Measurements from ENCODE around the gene PRTN3.
A peak's percentile ranks its signal among the peaks of the same experiment; 100 is the strongest.

The PRTN3 gene

GRCh38 chr19:883661-884211 is 42.9 kb downstream of the PRTN3 start:
- TF ChIP-seq, protein P1, sequence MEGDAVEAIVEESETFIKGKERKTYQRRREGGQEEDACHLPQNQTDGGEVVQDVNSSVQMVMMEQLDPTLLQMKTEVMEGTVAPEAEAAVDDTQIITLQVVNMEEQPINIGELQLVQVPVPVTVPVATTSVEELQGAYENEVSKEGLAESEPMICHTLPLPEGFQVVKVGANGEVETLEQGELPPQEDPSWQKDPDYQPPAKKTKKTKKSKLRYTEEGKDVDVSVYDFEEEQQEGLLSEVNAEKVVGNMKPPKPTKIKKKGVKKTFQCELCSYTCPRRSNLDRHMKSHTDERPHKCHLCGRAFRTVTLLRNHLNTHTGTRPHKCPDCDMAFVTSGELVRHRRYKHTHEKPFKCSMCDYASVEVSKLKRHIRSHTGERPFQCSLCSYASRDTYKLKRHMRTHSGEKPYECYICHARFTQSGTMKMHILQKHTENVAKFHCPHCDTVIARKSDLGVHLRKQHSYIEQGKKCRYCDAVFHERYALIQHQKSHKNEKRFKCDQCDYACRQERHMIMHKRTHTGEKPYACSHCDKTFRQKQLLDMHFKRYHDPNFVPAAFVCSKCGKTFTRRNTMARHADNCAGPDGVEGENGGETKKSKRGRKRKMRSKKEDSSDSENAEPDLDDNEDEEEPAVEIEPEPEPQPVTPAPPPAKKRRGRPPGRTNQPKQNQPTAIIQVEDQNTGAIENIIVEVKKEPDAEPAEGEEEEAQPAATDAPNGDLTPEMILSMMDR (IDR thresholded peaks at IDR 0.05; ENCODE audit: low read depth, low read length) = no peak
- DNase-seq (ENCODE audit: low read depth in 2 of 2) = no peak
- H3K4me3 ChIP-seq (replicated peaks in 1 of 2; ENCODE audit: low read depth in 2 of 2, low read length in 2 of 2) = no peak overlapping the region

DNA sequence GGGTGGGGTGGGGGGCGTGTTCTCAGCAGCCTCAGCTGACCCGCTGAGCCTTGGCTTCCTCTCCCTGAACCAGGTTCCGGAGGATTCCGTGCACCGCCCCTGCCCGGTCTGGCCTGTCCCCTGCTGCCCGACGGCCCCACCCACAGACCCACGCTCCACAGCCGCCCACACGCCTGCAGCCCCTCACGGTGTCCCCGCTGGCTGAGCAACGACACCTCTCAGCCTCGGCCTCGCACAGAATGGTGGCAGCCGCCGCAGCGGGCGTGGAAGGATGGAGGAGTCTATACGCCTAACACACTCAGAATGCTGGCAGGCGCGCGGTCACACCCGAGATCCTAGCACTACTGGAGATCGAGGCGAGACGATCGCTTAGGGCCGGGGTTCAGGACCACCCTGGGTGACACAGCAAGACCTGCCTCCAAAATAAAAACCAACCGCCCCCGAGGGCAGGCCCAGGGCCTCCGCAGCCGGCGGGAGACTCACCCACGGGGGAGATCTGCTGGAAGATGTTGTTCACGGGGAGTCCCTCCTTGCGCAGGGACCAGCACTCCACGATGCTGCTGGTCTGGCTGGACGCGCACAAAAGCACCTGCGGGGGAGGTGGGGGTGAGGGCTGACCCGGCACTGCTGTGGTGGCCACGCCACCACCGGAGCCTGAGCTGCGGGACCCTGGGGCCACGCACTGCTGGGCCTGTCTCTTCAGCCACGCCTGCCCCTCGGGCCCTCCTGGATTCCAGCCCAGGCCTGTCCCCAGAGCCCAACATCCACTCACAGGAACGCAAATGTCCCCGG is 43.8 kb downstream of the PRTN3 start:
- DNase-seq (ENCODE audit: low read depth in 2 of 2) = no peak
- H3K4me3 ChIP-seq (replicated peaks in 1 of 2; ENCODE audit: low read depth in 2 of 2, low read length in 2 of 2) = no peak overlapping the region
- TF ChIP-seq, protein P1 (IDR thresholded peaks at IDR 0.05; ENCODE audit: low read depth, low read length) = no peak

DNA sequence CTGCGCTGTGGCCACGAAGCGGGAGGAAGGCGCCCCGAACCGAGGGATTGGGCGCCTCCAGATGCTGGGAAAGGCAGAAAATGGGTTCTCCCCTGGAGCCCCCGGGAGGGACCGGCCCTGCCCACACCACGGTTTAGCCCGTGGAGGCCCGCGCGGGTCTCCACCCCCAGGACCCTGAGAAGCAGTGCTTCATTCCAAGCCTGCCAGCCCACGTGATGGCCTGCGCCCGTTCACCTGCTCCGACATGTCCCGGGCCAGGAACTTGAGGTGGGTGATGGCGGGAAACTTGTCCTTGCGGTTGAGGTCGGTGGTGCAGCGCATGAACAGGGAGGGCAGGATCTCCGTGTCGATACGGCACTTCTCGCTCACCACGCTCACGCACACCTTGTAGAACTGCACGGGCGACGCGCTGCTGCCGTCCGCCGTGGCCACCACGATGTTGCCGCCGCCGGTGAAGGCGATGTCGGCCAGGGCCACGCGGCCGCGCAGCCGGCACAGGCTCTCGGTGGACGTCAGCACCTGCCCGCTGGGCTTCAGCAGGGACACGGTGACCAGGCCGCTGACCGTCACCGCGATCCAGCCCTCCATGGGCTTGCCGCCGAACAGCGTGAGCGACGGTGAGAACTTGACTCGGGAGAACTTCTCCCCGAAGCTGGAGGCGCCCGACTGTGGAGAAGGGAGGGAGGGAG is 44.9 kb downstream of the PRTN3 start:
- no peak overlapping the region for H3K4me3 ChIP-seq (replicated peaks in 1 of 2; ENCODE audit: low read depth in 2 of 2, low read length in 2 of 2)
- TF ChIP-seq, protein P1 (IDR thresholded peaks at IDR 0.05; ENCODE audit: low read depth, low read length) = no peak
- DNase-seq (ENCODE audit: low read depth in 2 of 2) = no peak

GRCh38 chr19:887072-887471 is 46.3 kb downstream of the PRTN3 start:
- TF ChIP-seq, protein P1 (IDR thresholded peaks at IDR 0.05; ENCODE audit: low read depth, low read length) = no peak
- H3K4me3 ChIP-seq (replicated peaks in 1 of 2; ENCODE audit: low read depth in 2 of 2, low read length in 2 of 2) = no peak overlapping the region
- peak; percentile 52 to 63 for DNase-seq (ENCODE audit: low read depth in 2 of 2)

DNA sequence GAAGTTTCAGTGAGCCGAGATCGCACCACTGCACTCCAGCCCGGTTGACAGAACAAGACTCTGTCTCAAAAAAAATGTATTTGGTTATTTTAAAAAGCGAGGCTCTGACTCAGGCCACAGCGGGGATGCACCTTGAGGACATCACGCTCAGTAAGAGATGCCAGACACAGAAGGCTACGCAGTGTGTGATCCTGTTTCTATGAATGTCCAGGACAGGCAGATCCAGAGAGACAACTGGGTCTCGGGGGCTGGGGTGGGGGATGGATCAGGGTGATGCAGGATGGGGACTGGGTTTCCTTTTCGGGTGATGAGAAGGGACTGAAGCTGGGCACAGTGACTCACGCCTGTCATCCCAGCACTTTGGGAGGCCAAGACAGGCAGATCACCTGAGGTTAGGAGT is 46.8 kb downstream of the PRTN3 start:
- TF ChIP-seq, protein P1 (IDR thresholded peaks at IDR 0.05; ENCODE audit: low read depth, low read length) = no peak
- no peak overlapping the region for H3K4me3 ChIP-seq (replicated peaks in 1 of 2; ENCODE audit: low read depth in 2 of 2, low read length in 2 of 2)
- no peak for DNase-seq (ENCODE audit: low read depth in 2 of 2)

- DNase-seq (ENCODE audit: low read depth in 2 of 2) = no peak
- TF ChIP-seq, protein P1 (IDR thresholded peaks at IDR 0.05; ENCODE audit: low read depth, low read length) = no peak
- no peak overlapping the region for H3K4me3 ChIP-seq (replicated peaks in 1 of 2; ENCODE audit: low read depth in 2 of 2, low read length in 2 of 2)
Observed at GRCh38 chr19:888581-889385, 48.0 kb downstream of the PRTN3 start.

Data from cardiac fibroblast (primary cell).